ENCODE results near the gene CACNA1G. TPM values are rescaled to one million over a fixed set of nuclear protein-coding genes. Genes with fewer than 3 reads are reported as not detected.

The CACNA1G gene
- total and polyA plus RNA-seq, 9 of the 15 experiments (the other 6 are each of a cell fraction or from before 2014, with no cell fraction given), result 0.01 TPM; not detected in 8

- Histone ChIP-seq H3K27me3 (ENCODE audit: control insufficient read depth in 2 of 2, insufficient read depth in 2 of 2, low read length in 2 of 2) (peaks cover 4 to 24% of the 10 kb centered on the region in 2 experiments; a peak in 4 of 5 replicates), H3K27ac (ENCODE audit: extremely low read depth, low read depth, low read length) (no peak overlapping the region), H3K79me2 (ENCODE audit: control insufficient read depth, insufficient read depth, low read length) (no peaks in the 10 kb centered on the region), H3K4me2 (ENCODE audit: insufficient read depth, low read length) (no peak overlapping the region), H3K4me1 (replicated peaks in 1 of 2; ENCODE audit: control insufficient read depth in 2 of 2, insufficient read depth in 2 of 2, low read length in 2 of 2) (peaks cover 20 to 24% of the 10 kb centered on the region in 2 experiments), H3K9me3 (replicated peaks; ENCODE audit: control insufficient read depth, insufficient read depth, low read depth, low read length) (no peaks in the 10 kb centered on the region), H4K20me1 (replicated peaks; ENCODE audit: control insufficient read depth, insufficient read depth, low read length) (no peaks in the 10 kb centered on the region), H2AFZ (ENCODE audit: low read depth, low read length) (no peak overlapping the region), H3K9me1 (ENCODE audit: control insufficient read depth, insufficient read depth, low read length) (no peaks in the 10 kb centered on the region), H3K36me3 (ENCODE audit: control insufficient read depth, insufficient read depth, low read length) (no peaks in the 10 kb centered on the region), H3K4me3 (no peak overlapping the region), H3K9ac (ENCODE audit: insufficient read depth in 1 of 2, low read depth in 2 of 2, low read length in 2 of 2) (peak overlapping the region in 1 of 2 experiments; percentile 71; a peak in 1 of 4 replicates)
- 0 out of 2 replicates have a peak, but pooled peaks have one; percentile 35 for TF ChIP-seq FOSL1 (tag; conservative IDR thresholded peaks at IDR 0.05)
- no peak for TF ChIP-seq POLR2AphosphoS2 (IDR thresholded peaks at IDR 0.05; ENCODE audit: low read length)
- TF ChIP-seq MLLT1 (IDR thresholded peaks at IDR 0.05), result no peak
- TF ChIP-seq ZNF445 (CRISPR knock-in tag; IDR thresholded peaks at IDR 0.05; ENCODE audit: low read depth), result no peak
- intact Hi-C loops (cut with micrococcal nuclease) (no loop called here), in situ Hi-C loops (cut with MboI) (no loop called here)
- ChIA-PET CTCF (ENCODE audit: low intra/inter-chr PET ratio) (no interaction called here), POLR2A (interaction anchor here (0.6 to 1.9 kb wide), 7 partner anchors 9 to 23 kb away, joined by 3 to 5 read pairs (median 4); no protein-coding TSS in a partner anchor)
- DNase-seq (ENCODE audit: extremely low read depth in 1 of 4, low spot score in 3 of 4) (no peak), FAIRE-seq (no peak), ATAC-seq (no peak)
- 40% methylated on average over 7 of the region's 9 CpGs for WGBS (ENCODE audit: insufficient coverage, low coverage, missing lambda C conversion rate)
- BruUV-seq (replicated peaks), result no TSS peak
Observed at GRCh38 chr17:50638966-50639713, 78.6 kb downstream of the CACNA1G start.
